ENCODE data around the gene TIAM1.

TIAM1 gene

DNA sequence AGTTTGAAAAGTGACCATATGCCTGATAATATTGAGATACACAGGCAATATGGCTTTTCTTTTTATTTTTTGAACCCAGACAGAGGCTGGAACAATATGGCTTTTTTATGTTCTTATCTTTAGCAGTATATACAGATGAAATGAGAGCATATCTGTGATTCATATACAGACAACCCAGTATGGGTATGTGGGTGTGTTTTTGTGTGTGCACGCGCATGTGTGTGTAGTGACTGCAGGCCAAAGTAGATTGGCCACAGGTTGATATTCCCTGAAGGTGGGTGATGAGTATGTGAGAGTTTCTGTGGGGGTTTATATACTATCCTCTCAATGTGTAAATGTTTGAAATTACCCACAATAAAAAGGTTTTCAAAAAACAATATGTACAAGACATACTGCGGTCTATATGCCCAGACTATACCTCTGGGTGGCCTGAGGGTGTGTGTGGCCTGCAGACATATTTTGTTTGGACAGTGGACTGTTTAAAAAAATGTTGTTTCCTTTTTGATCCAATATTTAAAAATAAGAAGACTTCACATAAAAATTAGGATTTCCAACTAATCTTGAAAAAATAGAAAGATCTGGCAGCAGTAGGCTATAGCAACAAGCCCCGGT lies 26.3 kb upstream of the TIAM1 start:
- H3K4me1 ChIP-seq (ENCODE audit: control insufficient read depth in 1 of 2, insufficient read depth in 2 of 2, low read length in 2 of 2): no peaks in the 10 kb centered on the region
- H3K36me3 ChIP-seq (ENCODE audit: control insufficient read depth in 1 of 2, insufficient read depth in 2 of 2, low read length in 2 of 2): no peaks in the 10 kb centered on the region
- H3K27me3 ChIP-seq (ENCODE audit: control insufficient read depth in 1 of 2, insufficient read depth in 2 of 2, low read length in 2 of 2): no peaks in the 10 kb centered on the region
- H3K9ac ChIP-seq (ENCODE audit: low read depth in 1 of 2, low read length in 2 of 2): no peak overlapping the region
- H3K9me3 ChIP-seq (ENCODE audit: control insufficient read depth in 1 of 2, low read length in 2 of 2): no peaks in the 10 kb centered on the region
- H3K27ac ChIP-seq (ENCODE audit: low read depth, low read length): no peak overlapping the region
- H3K4me3 ChIP-seq (ENCODE audit: low read depth in 1 of 2, low read length in 2 of 2): no peak overlapping the region

DNA sequence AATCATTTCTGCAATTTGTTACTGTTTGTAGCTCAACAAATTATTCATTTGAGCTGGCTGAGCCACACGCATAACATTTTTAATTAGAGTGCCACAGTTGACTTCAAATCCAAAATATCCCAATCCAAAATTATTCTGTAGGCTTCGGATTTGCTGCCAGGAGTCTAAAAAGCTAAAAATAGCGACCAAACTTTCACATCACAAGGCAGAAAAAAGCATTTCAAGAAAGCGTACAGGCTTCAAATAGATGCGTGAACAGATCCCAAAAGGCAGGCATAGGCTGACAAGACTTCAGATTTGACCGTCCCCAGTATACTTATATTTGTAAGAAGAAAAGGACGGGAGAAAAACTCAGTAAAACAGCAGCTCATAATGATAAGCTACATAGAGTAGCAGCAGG lies 24.3 kb upstream of the TIAM1 start:
- no peak overlapping the region for H3K4me3 ChIP-seq (ENCODE audit: low read depth in 1 of 2, low read length in 2 of 2)
- no peaks in the 10 kb centered on the region for H3K27me3 ChIP-seq (ENCODE audit: control insufficient read depth in 1 of 2, insufficient read depth in 2 of 2, low read length in 2 of 2)
- no peaks in the 10 kb centered on the region for H3K4me1 ChIP-seq (ENCODE audit: control insufficient read depth in 1 of 2, insufficient read depth in 2 of 2, low read length in 2 of 2)
- H3K9ac ChIP-seq (ENCODE audit: low read depth in 1 of 2, low read length in 2 of 2): no peak overlapping the region
- H3K36me3 ChIP-seq (ENCODE audit: control insufficient read depth in 1 of 2, insufficient read depth in 2 of 2, low read length in 2 of 2): no peaks in the 10 kb centered on the region
- no peaks in the 10 kb centered on the region for H3K9me3 ChIP-seq (ENCODE audit: control insufficient read depth in 1 of 2, low read length in 2 of 2)
- no peak overlapping the region for H3K27ac ChIP-seq (ENCODE audit: low read depth, low read length)

DNA sequence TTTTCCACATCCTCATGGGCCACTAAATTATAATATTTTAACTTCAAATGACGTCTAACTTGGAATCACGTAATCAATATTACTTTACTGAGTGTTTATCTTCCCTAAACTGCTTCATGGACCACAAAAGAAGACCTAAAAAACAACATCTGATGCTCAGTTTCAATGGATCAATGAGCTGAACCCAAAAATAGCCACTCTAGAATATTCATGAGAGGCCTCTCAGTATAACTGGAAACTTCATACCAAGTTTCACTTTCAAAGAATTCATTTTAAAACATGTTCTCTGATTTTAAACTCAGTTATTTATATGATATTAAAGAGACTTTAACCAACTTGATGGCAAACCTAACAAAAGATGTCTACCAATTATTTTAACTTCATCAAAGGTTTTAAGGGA lies 23.7 kb upstream of the TIAM1 start:
- Histone ChIP-seq H3K27me3 (ENCODE audit: control insufficient read depth in 1 of 2, insufficient read depth in 2 of 2, low read length in 2 of 2) (no peaks in the 10 kb centered on the region), H3K27ac (ENCODE audit: low read depth, low read length) (no peak overlapping the region), H3K4me1 (ENCODE audit: control insufficient read depth in 1 of 2, insufficient read depth in 2 of 2, low read length in 2 of 2) (no peaks in the 10 kb centered on the region), H3K9ac (ENCODE audit: low read depth in 1 of 2, low read length in 2 of 2) (no peak overlapping the region), H3K9me3 (ENCODE audit: control insufficient read depth in 1 of 2, low read length in 2 of 2) (no peaks in the 10 kb centered on the region), H3K4me3 (ENCODE audit: low read depth in 1 of 2, low read length in 2 of 2) (no peak overlapping the region), H3K36me3 (ENCODE audit: control insufficient read depth in 1 of 2, insufficient read depth in 2 of 2, low read length in 2 of 2) (no peaks in the 10 kb centered on the region)

DNA sequence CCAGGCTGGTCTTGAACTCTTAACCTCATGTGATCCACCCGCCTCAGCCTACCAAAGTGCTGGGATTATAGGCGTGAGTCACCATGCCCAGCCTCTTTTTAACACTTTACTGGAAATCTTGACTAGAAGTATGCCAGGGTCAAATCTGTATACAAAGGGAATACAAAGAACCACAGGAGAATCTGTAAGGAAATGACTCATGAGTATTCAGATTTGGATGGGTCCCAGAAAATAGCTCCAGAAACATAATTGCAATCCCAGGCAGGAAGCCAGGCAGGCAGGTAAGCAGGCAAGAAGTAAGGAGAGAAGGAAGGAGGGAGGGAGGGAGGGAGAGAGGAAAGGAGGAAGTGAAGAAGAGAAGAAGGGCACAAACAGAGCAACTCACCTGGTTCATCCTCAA lies 22.8 kb upstream of the TIAM1 start:
- no peak overlapping the region for H3K27ac ChIP-seq (ENCODE audit: low read depth, low read length)

GRCh38 chr21:31364253-31364945 lies 20.3 kb upstream of the TIAM1 start:
- Histone ChIP-seq H3K9ac (ENCODE audit: low read depth in 1 of 2, low read length in 2 of 2) (no peak overlapping the region), H3K27ac (ENCODE audit: low read depth, low read length) (no peak overlapping the region), H3K4me1 (ENCODE audit: control insufficient read depth in 1 of 2, insufficient read depth in 2 of 2, low read length in 2 of 2) (no peaks in the 10 kb centered on the region), H3K9me3 (ENCODE audit: control insufficient read depth in 1 of 2, low read length in 2 of 2) (no peaks in the 10 kb centered on the region), H3K4me3 (ENCODE audit: low read depth in 1 of 2, low read length in 2 of 2) (no peak overlapping the region), H3K27me3 (ENCODE audit: control insufficient read depth in 1 of 2, insufficient read depth in 2 of 2, low read length in 2 of 2) (no peaks in the 10 kb centered on the region), H3K36me3 (ENCODE audit: control insufficient read depth in 1 of 2, insufficient read depth in 2 of 2, low read length in 2 of 2) (no peaks in the 10 kb centered on the region)

More for the DNA sequence above, 22.8 kb upstream of the TIAM1 start:
- Histone ChIP-seq H3K9ac (ENCODE audit: low read depth in 1 of 2, low read length in 2 of 2) (no peak overlapping the region), H3K4me1 (ENCODE audit: control insufficient read depth in 1 of 2, insufficient read depth in 2 of 2, low read length in 2 of 2) (no peaks in the 10 kb centered on the region), H3K4me3 (ENCODE audit: low read depth in 1 of 2, low read length in 2 of 2) (no peak overlapping the region), H3K9me3 (ENCODE audit: control insufficient read depth in 1 of 2, low read length in 2 of 2) (no peaks in the 10 kb centered on the region), H3K27me3 (ENCODE audit: control insufficient read depth in 1 of 2, insufficient read depth in 2 of 2, low read length in 2 of 2) (no peaks in the 10 kb centered on the region), H3K36me3 (ENCODE audit: control insufficient read depth in 1 of 2, insufficient read depth in 2 of 2, low read length in 2 of 2) (no peaks in the 10 kb centered on the region)

- no peak overlapping the region for H3K9ac ChIP-seq (ENCODE audit: low read depth in 1 of 2, low read length in 2 of 2)
- no peak overlapping the region for H3K27ac ChIP-seq (ENCODE audit: low read depth, low read length)
- H3K36me3 ChIP-seq (ENCODE audit: control insufficient read depth in 1 of 2, insufficient read depth in 2 of 2, low read length in 2 of 2): no peaks in the 10 kb centered on the region
Observed at GRCh38 chr21:31363720-31364119, 19.7 kb upstream of the TIAM1 start.

DNA sequence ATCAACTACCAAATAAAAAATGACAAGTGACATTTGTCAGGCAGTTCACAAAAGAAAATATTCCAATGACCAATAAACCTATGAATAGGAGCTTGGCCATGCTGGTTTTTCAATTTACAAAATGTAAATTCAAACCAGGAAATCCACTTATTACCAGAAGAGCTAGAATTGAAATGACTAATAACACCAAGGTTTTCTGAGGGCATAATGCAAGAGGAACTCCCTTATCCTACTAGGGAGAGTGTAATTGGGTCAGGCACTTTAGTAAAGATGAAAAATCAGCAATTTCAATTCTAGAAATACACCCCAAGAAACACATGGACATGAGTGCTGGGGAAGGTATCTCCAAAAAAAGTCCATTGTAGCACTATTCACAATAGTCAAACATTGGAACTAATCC lies 16.7 kb upstream of the TIAM1 start:
- no peaks in the 10 kb centered on the region for H3K9me3 ChIP-seq (ENCODE audit: control insufficient read depth in 1 of 2, low read length in 2 of 2)
- no peaks in the 10 kb centered on the region for H3K4me1 ChIP-seq (ENCODE audit: control insufficient read depth in 1 of 2, insufficient read depth in 2 of 2, low read length in 2 of 2)
- no peaks in the 10 kb centered on the region for H3K36me3 ChIP-seq (ENCODE audit: control insufficient read depth in 1 of 2, insufficient read depth in 2 of 2, low read length in 2 of 2)
- H3K27ac ChIP-seq (ENCODE audit: low read depth, low read length): no peak overlapping the region
- no peak overlapping the region for H3K9ac ChIP-seq (ENCODE audit: low read depth in 1 of 2, low read length in 2 of 2)
- no peaks in the 10 kb centered on the region for H3K27me3 ChIP-seq (ENCODE audit: control insufficient read depth in 1 of 2, insufficient read depth in 2 of 2, low read length in 2 of 2)
- no peak overlapping the region for H3K4me3 ChIP-seq (ENCODE audit: low read depth in 1 of 2, low read length in 2 of 2)

More at GRCh38 chr21:31363720-31364119, 19.7 kb upstream of the TIAM1 start:
- H3K4me1 ChIP-seq (ENCODE audit: control insufficient read depth in 1 of 2, insufficient read depth in 2 of 2, low read length in 2 of 2): no peaks in the 10 kb centered on the region
- H3K9me3 ChIP-seq (ENCODE audit: control insufficient read depth in 1 of 2, low read length in 2 of 2): no peaks in the 10 kb centered on the region
- H3K27me3 ChIP-seq (ENCODE audit: control insufficient read depth in 1 of 2, insufficient read depth in 2 of 2, low read length in 2 of 2): no peaks in the 10 kb centered on the region
- no peak overlapping the region for H3K4me3 ChIP-seq (ENCODE audit: low read depth in 1 of 2, low read length in 2 of 2)

GRCh38 chr21:31358158-31358557 lies 14.1 kb upstream of the TIAM1 start:
- H3K36me3 ChIP-seq (ENCODE audit: control insufficient read depth in 1 of 2, insufficient read depth in 2 of 2, low read length in 2 of 2): no peaks in the 10 kb centered on the region
- H3K9me3 ChIP-seq (ENCODE audit: control insufficient read depth in 1 of 2, low read length in 2 of 2): no peaks in the 10 kb centered on the region
- H3K9ac ChIP-seq (ENCODE audit: low read depth in 1 of 2, low read length in 2 of 2): no peak overlapping the region
- no peaks in the 10 kb centered on the region for H3K27me3 ChIP-seq (ENCODE audit: control insufficient read depth in 1 of 2, insufficient read depth in 2 of 2, low read length in 2 of 2)
- H3K4me1 ChIP-seq (ENCODE audit: control insufficient read depth in 1 of 2, insufficient read depth in 2 of 2, low read length in 2 of 2): no peaks in the 10 kb centered on the region
- no peak overlapping the region for H3K4me3 ChIP-seq (ENCODE audit: low read depth in 1 of 2, low read length in 2 of 2)
- H3K27ac ChIP-seq (ENCODE audit: low read depth, low read length): no peak overlapping the region

DNA sequence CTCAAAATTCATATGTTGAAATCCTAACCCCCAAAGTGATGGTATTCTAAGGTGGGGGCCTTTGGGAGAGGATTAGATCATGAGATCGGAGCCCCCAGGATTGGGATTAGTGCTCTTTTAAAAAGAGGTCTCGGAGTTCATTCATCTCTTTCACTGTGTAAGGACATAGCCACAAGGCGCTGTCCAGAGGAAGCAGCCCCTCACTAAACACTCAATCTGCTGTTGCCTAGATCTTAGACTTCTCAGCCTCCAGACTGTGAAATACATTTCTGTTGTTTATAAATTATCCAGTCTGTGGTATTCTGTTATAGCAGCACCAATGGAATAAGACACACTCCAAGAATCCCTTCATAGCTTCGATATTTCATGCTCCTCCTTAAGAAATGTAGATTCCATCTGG lies 12.4 kb upstream of the TIAM1 start:
- Histone ChIP-seq H3K9ac (ENCODE audit: low read depth in 1 of 2, low read length in 2 of 2) (no peak overlapping the region), H3K27me3 (ENCODE audit: control insufficient read depth in 1 of 2, insufficient read depth in 2 of 2, low read length in 2 of 2) (no peaks in the 10 kb centered on the region), H3K36me3 (ENCODE audit: control insufficient read depth in 1 of 2, insufficient read depth in 2 of 2, low read length in 2 of 2) (no peaks in the 10 kb centered on the region), H3K4me3 (ENCODE audit: low read depth in 1 of 2, low read length in 2 of 2) (no peak overlapping the region), H3K27ac (ENCODE audit: low read depth, low read length) (no peak overlapping the region), H3K4me1 (ENCODE audit: control insufficient read depth in 1 of 2, insufficient read depth in 2 of 2, low read length in 2 of 2) (no peaks in the 10 kb centered on the region), H3K9me3 (ENCODE audit: control insufficient read depth in 1 of 2, low read length in 2 of 2) (no peaks in the 10 kb centered on the region)

GRCh38 chr21:31354604-31355443 lies 10.8 kb upstream of the TIAM1 start:
- Histone ChIP-seq H3K27ac (ENCODE audit: low read depth, low read length) (no peak overlapping the region), H3K4me1 (ENCODE audit: control insufficient read depth in 1 of 2, insufficient read depth in 2 of 2, low read length in 2 of 2) (no peaks in the 10 kb centered on the region), H3K4me3 (ENCODE audit: low read depth in 1 of 2, low read length in 2 of 2) (no peak overlapping the region), H3K9ac (ENCODE audit: low read depth in 1 of 2, low read length in 2 of 2) (no peak overlapping the region), H3K27me3 (ENCODE audit: control insufficient read depth in 1 of 2, insufficient read depth in 2 of 2, low read length in 2 of 2) (no peaks in the 10 kb centered on the region), H3K36me3 (ENCODE audit: control insufficient read depth in 1 of 2, insufficient read depth in 2 of 2, low read length in 2 of 2) (no peaks in the 10 kb centered on the region), H3K9me3 (ENCODE audit: control insufficient read depth in 1 of 2, low read length in 2 of 2) (no peaks in the 10 kb centered on the region)

Data from duodenal mucosa (tissue), 2 donors.